K562 (cell line): ENCODE results near the gene RABGAP1L. TPM values are rescaled to one million over a fixed set of nuclear protein-coding genes. Genes with fewer than 3 reads are reported as not detected.

Source experiments
- ATAC-seq: fragments of 200-7000 bp; cut with Tn5 transposase; 3 replicates; pipeline ENCODE4 v1.9.1; 2020; ENCODE audit warnings: moderate library complexity
- BruUV-seq: library from RNA; stranded (reverse); fragments of 400-500 nt; replicated peaks from 2 replicates; lab custom pipeline; 2021; lab: Mats Ljungman, UMichigan
- CTCF ChIA-PET: fragments of 300-600 bp; formaldehyde crosslinking; extraction: SDS; loops from one replicate; lab custom pipeline; 2021; ENCODE audit warnings: low intra/inter-chr PET ratio; lab: Yijun Ruan, JAX
- POLR2A ChIA-PET: fragments of 300-600, 350-650 bp; sonication (Branson Sonifier 250); formaldehyde crosslinking; extraction: SDS; loops from one replicate; lab custom pipeline; 2021; ENCODE audit warnings: antibody characterized with exemption, inconsistent platforms; lab: Yijun Ruan, JAX
- DNase-seq, 4 experiments: peaks; one replicate each; pipeline versions ENCODE4 v3.0.0 to v3.0.0-alpha.2; 2011 to 2018; ENCODE audit warnings: low spot score in 3 of 4, mixed read lengths in 3 of 4; ENCODE audit errors: extremely low read depth in 1 of 4
- FAIRE-seq: peaks from 2 replicates; lab custom pipeline; 2011; peaks lifted over from hg19 to GRCh38; lab: Jason Lieb, UNC
- H2AFZ ChIP-seq: 2 replicates; pipeline ENCODE4 v1.6.0; 2011; ENCODE audit warnings: low read depth, low read length, control low read depth, inconsistent platforms
- H3K27ac ChIP-seq: fragments of 200-600 bp; 3 replicates; pipeline ENCODE4 v1.8.0; 2011; ENCODE audit warnings: low read depth, mild to moderate bottlenecking, control low read depth, inconsistent platforms, low read length, moderate library complexity, mixed read lengths; ENCODE audit errors: extremely low read depth
- H3K27me3 ChIP-seq, 2 experiments: fragments of 300-600 bp in 1 of 2; 2 replicates in 1 of 2; 3 replicates in 1 of 2; pipeline versions ENCODE4 v1.6.0 to v1.8.0; 2011; ENCODE audit warnings: inconsistent platforms in 2 of 2, low read length in 2 of 2, mild to moderate bottlenecking in 1 of 2, mixed read lengths in 1 of 2, moderate library complexity in 1 of 2; ENCODE audit not compliant: control insufficient read depth in 2 of 2, insufficient read depth in 2 of 2
- H3K36me3 ChIP-seq: fragments of 300-600 bp; 3 replicates; pipeline ENCODE4 v1.8.0; 2011; ENCODE audit warnings: mild to moderate bottlenecking, low read length, inconsistent platforms; ENCODE audit not compliant: control insufficient read depth, insufficient read depth
- H3K4me1 ChIP-seq, 2 experiments: fragments of 200-600 bp in 1 of 2; replicated peaks in 1 of 2; 2 replicates in 1 of 2; 3 replicates in 1 of 2; pipeline versions ENCODE4 v1.5.1 to v1.8.0; 2011; ENCODE audit warnings: inconsistent platforms in 2 of 2, low read length in 2 of 2, mild to moderate bottlenecking in 1 of 2, mixed read lengths in 1 of 2, moderate library complexity in 1 of 2; ENCODE audit not compliant: control insufficient read depth in 2 of 2, insufficient read depth in 2 of 2
- H3K4me2 ChIP-seq: 2 replicates; pipeline ENCODE4 v1.6.1; 2011; ENCODE audit warnings: low read length, control low read depth, inconsistent platforms, mixed read lengths; ENCODE audit not compliant: insufficient read depth
- H3K4me3 ChIP-seq: fragments of 200-600 bp; sonication (generic), shearing (Covaris generic); 2 replicates; pipeline ENCODE4 v1.5.1; 2016; ENCODE audit warnings: control low read depth, inconsistent platforms
- H3K79me2 ChIP-seq: fragments of 200-600 bp; 3 replicates; pipeline ENCODE4 v1.8.0; 2011; ENCODE audit warnings: low read length, inconsistent platforms; ENCODE audit not compliant: control insufficient read depth, insufficient read depth
- H3K9ac ChIP-seq, 2 experiments: 2 replicates each; pipeline versions ENCODE4 v1.6.0 to v1.6.1; 2011; ENCODE audit warnings: low read depth in 2 of 2, low read length in 2 of 2, control low read depth in 1 of 2, inconsistent platforms in 1 of 2, mild to moderate bottlenecking in 1 of 2, mixed read lengths in 1 of 2; ENCODE audit not compliant: insufficient read depth in 1 of 2
- H3K9me1 ChIP-seq: one replicate; pipeline ENCODE4 v1.6.0; 2011; ENCODE audit warnings: inconsistent platforms, mild to moderate bottlenecking, low read length, moderate library complexity; ENCODE audit not compliant: control insufficient read depth, insufficient read depth
- H3K9me3 ChIP-seq: replicated peaks from 2 replicates; pipeline ENCODE4 v1.5.1; 2011; ENCODE audit warnings: low read depth, low read length, inconsistent platforms; ENCODE audit not compliant: control insufficient read depth, insufficient read depth
- H4K20me1 ChIP-seq: replicated peaks from 2 replicates; pipeline ENCODE4 v1.6.1; 2011; ENCODE audit warnings: low read length, inconsistent platforms, mixed read lengths; ENCODE audit not compliant: control insufficient read depth, insufficient read depth
- C11orf30 ChIP-seq: fragments of 450-650 bp; IDR thresholded peaks from 2 replicates; pipeline ENCODE4 v1.6.1; 2016; ENCODE audit warnings: low read depth, mild to moderate bottlenecking
- NFIC ChIP-seq: fragments of 450-650 bp; IDR thresholded peaks from 2 replicates; pipeline ENCODE4 v1.6.1; 2017; ENCODE audit warnings: mild to moderate bottlenecking, inconsistent platforms
- PHF8 ChIP-seq: fragments of 200-600 bp; sonication (generic); IDR thresholded peaks from 2 replicates; pipeline ENCODE4 v1.6.1; 2012; ENCODE audit warnings: mixed run types, mild to moderate bottlenecking, inconsistent platforms, low read length, moderate library complexity, borderline replicate concordance
- POLR2B ChIP-seq: fragments of 450-650 bp; IDR thresholded peaks from 2 replicates; pipeline ENCODE4 v1.6.1; 2018; ENCODE audit warnings: low read depth; ENCODE audit not compliant: partially characterized antibody
- SAFB ChIP-seq: fragments of 200-400 bp; formaldehyde crosslinking; IDR thresholded peaks from 2 replicates; pipeline ENCODE4 v1.6.1; 2017; ENCODE audit warnings: low read depth, low read length, borderline replicate concordance
- TEAD4 ChIP-seq, 2 experiments: sonication (generic) in 1 of 2; formaldehyde crosslinking in 1 of 2; IDR thresholded peaks; 2 replicates each; pipeline versions ENCODE4 v1.6.1 to v1.8.0; 2012 to 2022; ENCODE audit warnings: borderline replicate concordance in 1 of 2, inconsistent platforms in 1 of 2, low read length in 1 of 2, mild to moderate bottlenecking in 1 of 2, missing genetic modification reagents in 1 of 2
- ZNF764 ChIP-seq: fragments of 250-450 bp; sonication (Bioruptor Pico); IDR thresholded peaks from 2 replicates; pipeline ENCODE4 v1.4.0; 2020; ENCODE audit warnings: low read depth, mild to moderate bottlenecking, moderate library complexity
- WGBS: fragments of 100-300 bp; shearing (Covaris generic); methylation state at CpG from one replicate; pipeline ENCODE4 v1.1.6; 2016; ENCODE audit warnings: low coverage, mixed read lengths; ENCODE audit not compliant: insufficient coverage; ENCODE audit errors: missing lambda C conversion rate; 5-methylcytosine and 5-hydroxymethylcytosine counted together
- in situ Hi-C: fragments of 300-500 bp; cut with MboI; formaldehyde crosslinking; loops from 4 replicates; pipeline ENCODE4 v1.15.0; 2018; ENCODE audit warnings: inconsistent platforms, mixed read lengths
- intact Hi-C: fragments of 100-400 bp; cut with micrococcal nuclease; formaldehyde crosslinking; loops from 2 replicates; pipeline ENCODE4 v1.14.2; 2022
- polyA plus RNA-seq, 8 experiments: library from polyadenylated mRNA; depleted of rRNA in 4 of 8; stranded (reverse) in 5 of 8; unstranded in 3 of 8; fragments of >200 nt; fragmentation: Nextera tagmentation in 2 of 8; fragmentation: Illumina TruSeq in 1 of 8; extraction: Ambion mirVana in 2 of 8; extraction: Trizol in 1 of 8; gene quantifications; 2 replicates each; pipeline versions ENCODE4 v1.2.1 to v1.2.3, GENCODE V29; 2011 to 2014; ENCODE audit warnings: inconsistent platforms in 1 of 8, missing spikeins in 1 of 8
- total RNA-seq, 7 experiments: library from RNA; depleted of rRNA in 6 of 7; stranded (reverse); fragments of >200 nt in 6 of 7; fragmentation: Illumina TruSeq in 2 of 7; extraction: Trizol in 2 of 7; gene quantifications; 2 replicates each; pipeline versions ENCODE4 v1.2.1 to v1.2.3, GENCODE V29; 2011 to 2021; ENCODE audit warnings: low replicate concordance in 1 of 7

RABGAP1L gene
- total and polyA plus RNA-seq, 9 of the 15 experiments (the other 6 are each of a cell fraction or from before 2014, with no cell fraction given), result 16.5 to 44.9 (median 26.7) TPM

- peak; percentile 54; the same call in 2 of the 3 replicates for ATAC-seq
- Histone ChIP-seq H3K4me2 (no peak overlapping the region), H2AFZ (no peak overlapping the region), H3K27ac (no peak overlapping the region), H4K20me1 (no peaks in the 10 kb centered on the region), H3K9ac (no peak overlapping the region), H3K9me3 (no peaks in the 10 kb centered on the region), H3K27me3 (no peaks in the 10 kb centered on the region), H3K4me1 (peaks cover 0 to 25% of the 10 kb centered on the region in 2 experiments; a peak in 3 of 5 replicates), H3K9me1 (no peaks in the 10 kb centered on the region)
- FAIRE-seq, result no peak
- in situ Hi-C loops, result no loop called here
- ChIA-PET POLR2A (no interaction called here), CTCF (no interaction called here)
- DNase-seq, result no peak
- BruUV-seq, result no TSS peak
- intact Hi-C loops, result no loop called here
- TF ChIP-seq SAFB (no peak), PHF8 (no peak), C11orf30 (no peak), ZNF764 (CRISPR knock-in tag) (no peak), POLR2B (no peak)
- TF ChIP-seq, all 486 proteins: peak for 0
- Histone ChIP-seq H3K79me2 (no peaks in the 10 kb centered on the region), H3K4me3 (no peak overlapping the region), H3K36me3 (no peaks in the 10 kb centered on the region)
- 83% methylated on average over 3 of the region's 3 CpGs for WGBS
Measured at GRCh38 chr1:174956086-174956485, 796.8 kb downstream of the RABGAP1L start.

- H2AFZ ChIP-seq, result no peak overlapping the region
- H3K36me3 ChIP-seq, result no peaks in the 10 kb centered on the region
- H4K20me1 ChIP-seq, result no peaks in the 10 kb centered on the region
- no peak overlapping the region for H3K4me2 ChIP-seq
- DNase-seq (no peak), FAIRE-seq (no peak), ATAC-seq (no peak)
- no peak overlapping the region for H3K4me3 ChIP-seq
- in situ Hi-C loops, result no loop called here
- no peaks in the 10 kb centered on the region for H3K27me3 ChIP-seq
- TF ChIP-seq TEAD4 (IDR thresholded peaks at IDR 0.05; ENCODE audit: low read length) (no peak), TEAD4 (CRISPR knock-in tag; IDR thresholded peaks at IDR 0.05; ENCODE audit: borderline replicate concordance) (no peak), NFIC (0 out of 2 replicates have a peak, but pooled peaks have one; percentile 34)
- POLR2A ChIA-PET, result interaction anchor here (0.8 kb wide), 1 partner anchor 14 kb away, joined by 3 read pairs; no protein-coding TSS in a partner anchor
- H3K79me2 ChIP-seq, result no peaks in the 10 kb centered on the region
- BruUV-seq, result no TSS peak
- H3K4me1 ChIP-seq, result peaks cover 0 to 25% of the 10 kb centered on the region in 2 experiments; a peak in 3 of 5 replicates
- H3K9me3 ChIP-seq, result no peaks in the 10 kb centered on the region
- H3K27ac ChIP-seq, result no peak overlapping the region
- H3K9ac ChIP-seq, result no peak overlapping the region
- CTCF ChIA-PET, result no interaction called here
- no peaks in the 10 kb centered on the region for H3K9me1 ChIP-seq
- intact Hi-C loops, result no loop called here
Measured at GRCh38 chr1:174956976-174957375, 797.7 kb downstream of the RABGAP1L start.
